BLaER1 treated with 17β-estradiol and CSF1 and Interleukin-3, amounts not matched to agents 10 nM and 100 nM (cell line): Measurements from ENCODE around the gene LNP1.

Experiments used
- H3K27ac ChIP-seq, 11 experiments: shearing (Covaris generic); formaldehyde crosslinking; 2 replicates each; pipeline ENCODE4 v1.8.1; 2022
- H3K27me3 ChIP-seq, 11 experiments: shearing (Covaris generic); formaldehyde crosslinking; 2 replicates each; pipeline ENCODE4 v1.8.1; 2022
- H3K36me3 ChIP-seq, 11 experiments: shearing (Covaris generic); formaldehyde crosslinking; 2 replicates each; pipeline ENCODE4 v1.8.1; 2022
- H3K4me1 ChIP-seq, 10 experiments: shearing (Covaris generic); formaldehyde crosslinking; 2 replicates each; pipeline ENCODE4 v1.8.1; 2022
- H3K4me2 ChIP-seq, 11 experiments: shearing (Covaris generic); formaldehyde crosslinking; 2 replicates each; pipeline ENCODE4 v1.8.1; 2022
- H3K4me3 ChIP-seq, 10 experiments: shearing (Covaris generic); formaldehyde crosslinking; 2 replicates each; pipeline ENCODE4 v1.8.1; 2022
- H3K9ac ChIP-seq, 11 experiments: shearing (Covaris generic); formaldehyde crosslinking; 2 replicates each; pipeline ENCODE4 v1.8.1; 2022
- H3K9me3 ChIP-seq, 11 experiments: shearing (Covaris generic); formaldehyde crosslinking; replicated peaks in 1 of 11; 2 replicates each; pipeline ENCODE4 v1.8.1; 2022
- H4K20me1 ChIP-seq, 11 experiments: shearing (Covaris generic); formaldehyde crosslinking; 2 replicates each; pipeline ENCODE4 v1.8.1; 2022
- Cebpa-rat ChIP-seq, 11 experiments: shearing (Covaris generic); IDR thresholded peaks; 2 replicates each; pipeline ENCODE4 v1.8.1; 2022

Gene LNP1

GRCh38 chr3:100364421-100364820 is 36.9 kb upstream of the LNP1 start:
- Histone ChIP-seq H4K20me1 (0 out of 22 replicates have a peak, but pooled peaks cover 0 to 6% (median 0%) of the 10 kb centered on the region in 11 experiments), H3K36me3 (peaks cover 94 to 100% (median 99%) of the 10 kb centered on the region in 11 experiments), H3K27ac (no peak overlapping the region), H3K9me3 (peaks cover 0 to 11% (median 4%) of the 10 kb centered on the region in 11 experiments; a peak in 9 of 22 replicates), H3K9ac (no peak overlapping the region), H3K4me3 (no peak overlapping the region), H3K27me3 (no peaks in the 10 kb centered on the region), H3K4me2 (no peak overlapping the region), H3K4me1 (no peaks in the 10 kb centered on the region)
- TF ChIP-seq Cebpa-rat (IDR thresholded peaks at IDR 0.05), result no peak

- Histone ChIP-seq H3K9ac (no peak overlapping the region), H3K27me3 (no peaks in the 10 kb centered on the region), H3K9me3 (peaks cover 0 to 11% (median 4%) of the 10 kb centered on the region in 11 experiments; a peak in 9 of 22 replicates), H3K36me3 (peaks cover 92 to 100% (median 98%) of the 10 kb centered on the region in 11 experiments), H3K4me3 (no peak overlapping the region), H4K20me1 (0 out of 22 replicates have a peak, but pooled peaks cover 0 to 6% (median 0%) of the 10 kb centered on the region in 11 experiments), H3K4me2 (no peak overlapping the region), H3K27ac (no peak overlapping the region), H3K4me1 (no peaks in the 10 kb centered on the region)
- TF ChIP-seq Cebpa-rat (IDR thresholded peaks at IDR 0.05), result no peak
These were observed 34.9 kb upstream of the LNP1 start for GRCh38 chr3:100366424-100366823.

- Histone ChIP-seq H4K20me1 (peaks cover 0 to 6% (median 0%) of the 10 kb centered on the region in 11 experiments; a peak in 4 of 22 replicates), H3K27me3 (no peaks in the 10 kb centered on the region), H3K27ac (no peak overlapping the region), H3K4me1 (no peaks in the 10 kb centered on the region), H3K36me3 (peaks cover 92 to 100% (median 100%) of the 10 kb centered on the region in 11 experiments), H3K9ac (no peak overlapping the region), H3K9me3 (no peaks in the 10 kb centered on the region), H3K4me2 (no peak overlapping the region), H3K4me3 (no peak overlapping the region)
- TF ChIP-seq Cebpa-rat (IDR thresholded peaks at IDR 0.05), result no peak
These were observed 32.9 kb upstream of the LNP1 start for GRCh38 chr3:100368441-100368840.

GRCh38 chr3:100370756-100371155 is 30.6 kb upstream of the LNP1 start:
- Histone ChIP-seq H3K36me3 (peaks cover 89 to 100% (median 97%) of the 10 kb centered on the region in 11 experiments), H3K4me2 (no peak overlapping the region), H3K27me3 (no peaks in the 10 kb centered on the region), H3K4me3 (no peak overlapping the region), H3K9ac (no peak overlapping the region), H3K4me1 (no peaks in the 10 kb centered on the region), H3K27ac (no peak overlapping the region), H3K9me3 (no peaks in the 10 kb centered on the region), H4K20me1 (peaks cover 0 to 6% (median 2%) of the 10 kb centered on the region in 11 experiments; a peak in 5 of 22 replicates)
- no peak for TF ChIP-seq Cebpa-rat (IDR thresholded peaks at IDR 0.05)

- no peaks in the 10 kb centered on the region for H3K27me3 ChIP-seq
- H3K36me3 ChIP-seq, result peaks cover 89 to 100% (median 97%) of the 10 kb centered on the region in 11 experiments
- H3K9ac ChIP-seq, result no peak overlapping the region
- H3K4me3 ChIP-seq, result no peak overlapping the region
- H3K9me3 ChIP-seq, result no peaks in the 10 kb centered on the region
- H4K20me1 ChIP-seq, result peaks cover 0 to 10% (median 0%) of the 10 kb centered on the region in 11 experiments; a peak in 5 of 22 replicates
- no peak overlapping the region for H3K4me2 ChIP-seq
- no peak overlapping the region for H3K27ac ChIP-seq
- no peak for TF ChIP-seq Cebpa-rat (IDR thresholded peaks at IDR 0.05)
- H3K4me1 ChIP-seq, result no peaks in the 10 kb centered on the region
These were observed 26.8 kb upstream of the LNP1 start for GRCh38 chr3:100374521-100374920.

GRCh38 chr3:100376301-100376700 is 25.0 kb upstream of the LNP1 start:
- no peak overlapping the region for H3K4me3 ChIP-seq
- H3K9ac ChIP-seq, result no peak overlapping the region
- no peak for TF ChIP-seq Cebpa-rat (IDR thresholded peaks at IDR 0.05)
- H3K4me2 ChIP-seq, result no peak overlapping the region
- H3K36me3 ChIP-seq, result peaks cover 96 to 100% (median 100%) of the 10 kb centered on the region in 11 experiments
- H3K27ac ChIP-seq, result no peak overlapping the region
- no peaks in the 10 kb centered on the region for H3K27me3 ChIP-seq
- H3K4me1 ChIP-seq, result no peaks in the 10 kb centered on the region
- H4K20me1 ChIP-seq, result peaks cover 0 to 15% (median 0%) of the 10 kb centered on the region in 11 experiments; a peak in 5 of 22 replicates
- H3K9me3 ChIP-seq, result no peaks in the 10 kb centered on the region

GRCh38 chr3:100384733-100385525 is 16.4 kb upstream of the LNP1 start:
- peaks cover 7 to 58% (median 28%) of the 10 kb centered on the region in 11 experiments; a peak in 19 of 22 replicates for H4K20me1 ChIP-seq
- no peaks in the 10 kb centered on the region for H3K4me1 ChIP-seq
- H3K9ac ChIP-seq, result peak overlapping the region in 1 of 11 experiments; percentile 13; a peak in 1 of 22 replicates
- no peak for TF ChIP-seq Cebpa-rat (IDR thresholded peaks at IDR 0.05)
- H3K27me3 ChIP-seq, result no peaks in the 10 kb centered on the region
- no peak overlapping the region for H3K27ac ChIP-seq
- no peak overlapping the region for H3K4me3 ChIP-seq
- H3K4me2 ChIP-seq, result no peak overlapping the region
- peaks cover 86 to 100% (median 96%) of the 10 kb centered on the region in 11 experiments for H3K36me3 ChIP-seq
- H3K9me3 ChIP-seq, result peaks cover 18 to 21% (median 19%) of the 10 kb centered on the region in 11 experiments

- Histone ChIP-seq H3K36me3 (peaks cover 80 to 100% (median 96%) of the 10 kb centered on the region in 11 experiments), H3K9ac (no peak overlapping the region), H3K27ac (no peak overlapping the region), H4K20me1 (peaks cover 7 to 62% (median 29%) of the 10 kb centered on the region in 11 experiments; a peak in 19 of 22 replicates), H3K4me1 (no peaks in the 10 kb centered on the region), H3K27me3 (no peaks in the 10 kb centered on the region), H3K9me3 (peaks cover 32 to 37% (median 35%) of the 10 kb centered on the region in 11 experiments), H3K4me2 (no peak overlapping the region), H3K4me3 (no peak overlapping the region)
- TF ChIP-seq Cebpa-rat (IDR thresholded peaks at IDR 0.05), result no peak
These were observed 14.8 kb upstream of the LNP1 start for GRCh38 chr3:100386437-100387074.

- Histone ChIP-seq H3K4me1 (no peaks in the 10 kb centered on the region), H3K9me3 (peaks cover 32 to 56% (median 46%) of the 10 kb centered on the region in 11 experiments)
- TF ChIP-seq Cebpa-rat (IDR thresholded peaks at IDR 0.05), result no peak
These were observed 12.3 kb upstream of the LNP1 start for GRCh38 chr3:100389025-100389424.

More at GRCh38 chr3:100389025-100389424, 12.3 kb upstream of the LNP1 start:
- Histone ChIP-seq H3K4me3 (no peak overlapping the region), H3K9ac (no peak overlapping the region), H3K27ac (no peak overlapping the region), H3K4me2 (no peak overlapping the region), H3K27me3 (no peaks in the 10 kb centered on the region), H3K36me3 (peaks cover 66 to 100% (median 94%) of the 10 kb centered on the region in 11 experiments), H4K20me1 (peaks cover 10 to 79% (median 46%) of the 10 kb centered on the region in 11 experiments; a peak in 20 of 22 replicates)
